Activated T-cell treated with anti-CD3 and anti-CD28 coated beads, Interleukin-2, amount 50 U/mL, for 1 hour (primary cell): ENCODE measurements around the gene UBL5.
"Not testable (repeated sequence)": the region's sequence is repeated elsewhere in the genome, so short reads cannot be mapped to it uniquely, and the experiment has no call there.

Experiments used
- DNase-seq: peaks from one replicate; pipeline ENCODE4 v3.0.0-alpha.2; 2020

The UBL5 gene

GRCh38 chr19:9827289-9828238, at the start of gene UBL5:
TSS of gene UBL5 (plus strand) at chr19:9827918. CDS start at chr19:9828338, 420 bp downstream.
- peak; percentile 87 for DNase-seq

DNA sequence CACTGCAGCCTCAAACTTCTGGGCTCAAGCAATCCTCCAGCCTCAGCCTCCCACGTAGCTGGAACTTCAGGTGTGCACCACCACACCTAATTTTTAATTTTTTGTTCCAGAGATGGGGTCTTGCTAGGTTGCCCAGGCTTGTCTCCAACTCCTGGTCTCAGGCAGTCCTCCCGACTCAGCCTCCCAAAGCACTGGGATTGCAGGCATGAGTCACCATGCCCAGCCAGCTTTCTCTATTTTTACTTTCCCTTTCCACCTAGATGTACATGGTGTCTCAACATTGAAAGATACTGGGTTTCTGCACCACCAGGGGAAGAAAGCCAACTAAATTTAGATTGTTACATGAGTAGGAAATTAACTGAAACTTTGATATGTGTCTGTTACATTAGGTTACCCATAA, 45.4 kb upstream of the UBL5 start:
- no peak for DNase-seq

DNA sequence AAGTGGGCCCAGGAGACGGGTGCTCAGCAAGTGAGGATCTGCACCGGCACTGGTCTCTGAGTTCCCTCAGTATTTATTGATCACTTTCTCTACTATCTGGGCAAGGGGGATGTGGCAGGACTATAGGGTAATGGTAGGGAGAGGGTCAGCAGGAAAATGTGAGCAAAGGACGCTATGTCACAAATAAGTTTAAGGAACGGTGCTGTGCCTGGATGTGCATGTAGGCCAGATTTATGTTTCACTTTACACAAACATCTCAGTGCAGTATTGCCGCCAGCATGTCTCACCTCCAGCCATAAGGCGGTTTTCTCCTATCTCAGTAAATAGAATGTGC, 43.6 kb upstream of the UBL5 start:
- not testable (repeated sequence) for DNase-seq

GRCh38 chr19:9785367-9786331, 42.1 kb upstream of the UBL5 start:
- peak; percentile 90 for DNase-seq

GRCh38 chr19:9786342-9786741, 41.4 kb upstream of the UBL5 start:
- no peak for DNase-seq

- no peak for DNase-seq
Observed at GRCh38 chr19:9786819-9787218, 40.9 kb upstream of the UBL5 start.

DNA sequence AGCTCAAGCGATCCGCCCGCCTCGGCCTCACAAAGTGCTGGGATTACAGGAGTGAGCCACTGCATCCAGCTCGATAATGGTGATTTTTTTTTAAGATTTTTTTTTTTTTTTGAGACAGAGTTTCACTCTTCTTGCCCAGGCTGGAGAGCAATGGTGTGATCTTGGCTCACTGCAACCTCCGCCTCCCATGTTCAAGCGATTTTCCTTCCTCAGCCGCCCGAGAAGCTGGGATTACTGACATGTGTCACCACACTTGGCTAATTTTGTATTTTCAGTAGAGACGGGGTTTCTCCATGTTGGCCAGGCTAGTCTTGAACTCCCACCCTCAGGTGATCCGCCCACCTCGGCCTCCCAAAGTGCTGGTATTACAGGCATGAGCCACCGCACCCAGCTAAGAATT, 39.1 kb upstream of the UBL5 start:
- not testable (repeated sequence) for DNase-seq

DNA sequence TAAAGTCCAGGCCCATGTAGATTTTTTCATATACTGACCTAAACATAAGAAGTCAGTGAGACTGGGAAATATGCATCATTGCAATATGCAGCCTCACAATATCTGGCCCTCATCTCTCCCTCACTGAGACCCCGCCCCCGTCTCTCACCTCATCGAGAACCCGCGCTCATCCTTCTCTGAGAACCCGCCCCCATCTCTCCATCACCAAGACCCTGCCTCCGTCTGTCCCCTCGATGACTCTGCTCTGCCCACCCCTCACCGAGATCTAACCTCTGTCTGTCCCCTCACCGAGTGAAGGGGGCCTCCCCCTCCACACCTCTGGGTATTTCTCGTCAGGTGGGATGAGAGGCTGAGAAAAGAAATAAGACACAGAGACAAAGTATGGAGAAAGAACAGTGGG, 38.7 kb upstream of the UBL5 start:
- no peak for DNase-seq

GRCh38 chr19:9789579-9789978, 38.1 kb upstream of the UBL5 start:
- not testable (repeated sequence) for DNase-seq

- DNase-seq: not testable (repeated sequence)
Observed at GRCh38 chr19:9791073-9791367, 36.7 kb upstream of the UBL5 start.

DNA sequence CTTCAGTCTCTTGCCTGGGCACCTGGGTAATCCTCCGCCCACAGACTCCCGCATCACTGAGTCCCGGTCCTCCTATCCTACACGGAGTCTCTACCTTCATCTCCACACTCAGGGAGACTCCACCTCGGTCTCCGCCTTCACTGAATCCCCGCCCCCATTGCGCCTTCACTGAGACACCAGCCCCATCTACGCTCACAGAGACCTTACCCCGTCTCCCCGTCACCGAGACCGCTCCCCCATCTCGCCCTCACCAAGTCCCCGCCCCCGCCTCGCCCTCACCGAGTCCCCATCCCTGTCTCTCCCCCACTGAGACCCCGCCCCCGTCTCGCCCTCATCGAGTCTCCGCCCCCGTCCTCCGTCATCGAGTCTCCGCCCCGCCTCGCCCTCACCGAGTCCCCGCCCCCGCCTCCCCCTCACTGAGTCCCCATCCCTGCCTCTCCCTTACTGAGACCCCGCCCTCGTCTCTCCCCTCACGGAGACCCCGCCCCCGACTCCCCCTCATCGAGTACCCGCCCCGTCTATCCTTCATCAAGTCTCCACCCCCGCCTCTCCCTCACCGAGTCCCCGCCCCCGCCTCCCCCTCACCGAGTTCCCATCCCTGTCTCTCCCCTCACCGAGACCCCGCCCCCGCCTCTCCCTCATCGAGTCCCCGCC, 36.0 kb upstream of the UBL5 start:
- peak; percentile 92 for DNase-seq

GRCh38 chr19:9792206-9793070, 35.3 kb upstream of the UBL5 start:
- peak; percentile 89 for DNase-seq

GRCh38 chr19:9793071-9793591, 34.6 kb upstream of the UBL5 start:
- DNase-seq: no peak

DNA sequence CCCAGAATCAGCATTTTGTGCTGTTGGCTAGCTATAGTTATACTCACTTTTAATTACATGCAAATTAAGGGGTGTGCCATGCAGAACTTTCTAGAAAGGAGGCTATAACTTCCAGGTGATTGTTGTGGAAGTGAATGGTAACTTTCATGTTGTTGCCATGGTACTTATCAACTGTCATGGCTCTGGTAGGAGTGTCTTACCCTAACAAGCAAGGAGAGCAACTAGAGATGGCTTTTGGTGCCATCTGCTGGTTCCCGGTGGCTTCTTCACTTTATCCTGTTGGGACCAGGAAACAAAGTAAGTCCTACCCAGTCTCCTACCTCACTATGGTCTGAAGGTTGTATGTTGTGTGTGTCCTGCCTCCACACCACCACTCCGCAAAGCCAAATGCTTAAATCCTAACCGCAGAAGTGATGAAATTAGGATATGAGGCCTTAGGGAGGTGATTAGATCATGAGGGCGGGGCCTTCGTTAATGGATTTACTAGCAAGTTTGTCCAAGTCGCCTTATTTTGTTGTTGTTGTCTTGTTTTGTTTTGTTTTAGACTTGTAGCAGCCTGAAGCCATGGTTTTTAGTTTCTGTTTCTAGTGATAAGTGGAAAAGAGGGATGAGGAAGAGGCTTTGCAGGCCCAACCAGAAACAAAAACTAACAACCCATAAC, 31.5 kb upstream of the UBL5 start:
- peak; percentile 82 for DNase-seq

GRCh38 chr19:9797871-9798270, 29.8 kb upstream of the UBL5 start:
- no peak for DNase-seq

DNA sequence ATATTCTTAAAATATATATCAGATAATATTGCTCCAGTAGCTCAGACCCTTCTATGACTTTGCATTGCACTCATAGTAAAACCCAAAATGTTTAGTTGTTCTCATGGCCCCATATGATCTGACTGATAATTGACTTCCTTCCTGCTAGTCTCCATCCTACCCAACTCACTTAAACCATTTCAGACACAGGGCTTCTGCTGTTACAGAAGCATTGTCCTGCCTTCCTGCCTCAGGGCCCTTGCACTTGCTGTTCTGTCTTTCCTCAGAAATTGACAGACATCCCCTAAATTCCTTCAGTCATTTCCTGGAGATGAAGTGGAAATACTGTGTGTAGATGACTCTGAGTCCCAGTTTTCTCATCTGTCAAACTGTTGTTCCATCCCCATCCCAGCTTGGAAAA, 28.6 kb upstream of the UBL5 start:
- DNase-seq: no peak

- DNase-seq: no peak
Observed at GRCh38 chr19:9801976-9802375, 25.7 kb upstream of the UBL5 start.

- no peak for DNase-seq
Observed at GRCh38 chr19:9806803-9807202, 20.9 kb upstream of the UBL5 start.

- DNase-seq: peak; percentile 35
Observed at GRCh38 chr19:9808855-9809824, 18.6 kb upstream of the UBL5 start.

DNA sequence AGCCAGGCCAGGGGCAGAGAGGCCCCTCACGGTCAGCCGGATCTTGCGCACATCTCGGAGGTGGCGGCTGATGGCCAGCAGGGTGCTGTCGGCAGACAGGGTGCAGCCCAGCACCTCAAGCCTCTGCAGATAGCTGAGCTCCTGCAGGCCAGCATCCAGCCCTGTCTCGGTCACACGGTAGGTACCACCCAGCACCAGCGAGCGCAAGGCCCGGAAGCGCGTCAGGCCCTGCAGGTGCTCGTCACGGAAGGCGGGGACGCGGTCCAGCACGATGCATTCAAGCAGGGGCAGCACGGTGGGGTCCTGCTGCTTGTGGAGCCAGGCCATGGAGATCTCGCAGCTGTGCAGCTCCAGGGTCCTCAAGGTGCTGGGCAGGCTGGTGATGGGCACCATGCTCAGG, 16.6 kb upstream of the UBL5 start:
- DNase-seq: no peak
